LoVo (cell line): ENCODE data around the gene NDUFS7.

Experiments used
- DNase-seq: peaks from one replicate; pipeline ENCODE4 v3.0.0-alpha.2; 2016; ENCODE audit warnings: low spot score

The NDUFS7 gene

DNA sequence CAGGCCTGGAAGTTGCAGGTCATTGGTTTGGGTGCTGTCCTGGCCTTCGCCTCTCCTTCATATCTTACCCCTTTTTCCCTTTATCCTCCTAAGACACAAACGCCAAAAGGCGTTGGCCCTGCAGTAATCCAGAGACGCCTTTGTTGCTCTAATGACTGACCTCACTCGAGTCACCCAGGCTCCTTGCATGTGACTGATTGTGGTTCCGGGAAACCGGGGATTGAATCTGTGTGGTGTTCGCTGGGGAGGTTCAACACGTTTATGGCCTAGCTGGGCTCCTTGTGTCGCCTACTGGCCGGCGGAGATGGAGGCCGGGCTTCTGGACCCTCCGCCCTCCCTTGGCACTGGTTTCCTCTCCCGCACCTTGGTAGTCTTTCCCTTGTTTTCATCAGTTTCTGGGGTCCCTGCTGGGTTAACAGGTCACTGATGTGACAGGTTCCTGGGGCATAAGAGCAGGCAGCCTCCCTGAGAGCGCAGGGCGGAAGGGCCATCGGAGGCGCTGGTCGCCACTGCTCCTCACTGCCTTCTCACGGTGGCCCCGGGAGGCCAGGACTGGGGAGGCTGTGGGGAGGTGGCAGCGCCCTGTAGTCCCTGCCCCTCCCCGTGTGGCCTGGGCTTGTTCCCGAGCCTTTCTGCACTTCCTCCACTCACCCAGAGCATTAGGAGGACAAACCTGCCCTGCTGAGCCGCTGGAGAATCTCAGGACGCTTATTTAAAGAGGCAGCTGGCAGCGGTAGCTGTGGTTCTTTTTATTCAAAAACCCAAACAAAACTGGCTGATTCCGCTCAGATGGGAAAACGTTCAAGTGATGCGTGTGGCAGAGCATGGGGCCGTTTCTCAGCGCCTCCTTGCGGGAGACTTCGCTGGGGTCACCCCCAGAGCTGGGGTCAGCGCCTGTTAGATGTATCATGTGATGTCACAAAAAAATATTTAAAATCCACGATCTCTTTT, 18.1 kb upstream of the NDUFS7 start:
- no peak for DNase-seq

DNA sequence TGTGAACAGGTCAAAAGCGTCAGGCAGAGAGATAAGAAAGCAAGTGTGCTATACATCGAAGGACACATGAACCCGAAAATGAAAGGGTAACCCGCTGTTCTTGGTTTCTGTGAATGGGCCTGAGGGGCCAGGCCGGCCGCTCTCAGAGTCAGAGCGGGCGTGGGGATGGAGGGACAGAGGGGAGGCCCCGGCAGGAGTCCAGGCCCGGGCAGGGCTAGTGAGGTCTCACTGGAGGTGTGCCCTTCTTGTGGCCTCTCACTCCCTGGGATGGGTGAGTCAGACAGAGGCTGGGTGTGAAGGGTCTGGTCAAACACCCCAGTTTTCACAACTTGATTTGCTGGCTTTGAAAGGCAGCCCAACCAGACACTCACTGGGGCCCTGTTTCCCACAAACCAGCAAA, 17.4 kb upstream of the NDUFS7 start:
- no peak for DNase-seq

DNA sequence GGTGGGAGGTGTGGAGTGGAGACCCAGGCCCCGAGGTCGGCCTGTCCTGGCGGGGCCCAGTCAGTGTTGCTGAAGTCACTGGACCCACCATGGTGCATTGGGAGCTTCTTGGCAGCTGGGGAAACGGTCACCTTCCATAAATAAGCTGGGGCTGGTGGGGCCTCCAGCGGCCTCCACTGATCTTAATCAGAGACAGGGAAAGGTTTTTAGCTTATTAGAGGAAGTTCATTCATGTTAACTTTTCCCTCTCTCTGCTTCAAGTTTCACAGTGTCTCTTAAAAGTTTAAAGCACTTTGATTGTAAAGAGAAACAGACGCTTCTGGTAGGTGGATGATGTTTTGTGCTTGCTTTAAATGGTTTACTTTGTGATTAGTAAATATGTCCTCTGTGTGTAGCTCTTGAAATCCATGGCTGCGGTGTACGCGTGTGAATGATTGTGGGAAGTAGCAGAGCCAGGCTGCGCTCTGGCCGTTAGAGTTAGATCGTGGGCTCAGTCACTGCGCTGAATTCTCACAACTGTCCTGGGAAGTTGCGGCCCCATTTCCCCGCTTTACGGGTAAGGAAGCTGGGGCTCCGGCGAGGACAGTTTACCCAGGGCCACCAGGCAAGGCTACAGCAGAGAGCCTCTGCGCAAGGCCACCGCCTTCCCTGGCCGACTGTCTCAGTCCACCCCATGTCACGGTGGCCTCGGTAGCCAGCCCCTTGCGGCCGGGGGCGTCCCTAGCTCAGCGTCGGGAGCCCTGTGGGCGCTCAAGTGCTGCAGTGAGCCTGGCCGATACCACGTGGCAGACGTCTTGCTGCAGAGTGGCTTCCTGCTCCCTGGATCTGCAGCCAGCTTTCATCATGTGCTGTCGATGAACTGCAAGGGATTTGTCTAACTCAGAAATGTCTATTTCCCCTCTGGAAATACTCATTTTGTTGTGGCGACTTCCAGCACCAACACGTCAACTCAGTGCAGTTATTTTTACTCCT, 16.5 kb upstream of the NDUFS7 start:
- no peak for DNase-seq

DNA sequence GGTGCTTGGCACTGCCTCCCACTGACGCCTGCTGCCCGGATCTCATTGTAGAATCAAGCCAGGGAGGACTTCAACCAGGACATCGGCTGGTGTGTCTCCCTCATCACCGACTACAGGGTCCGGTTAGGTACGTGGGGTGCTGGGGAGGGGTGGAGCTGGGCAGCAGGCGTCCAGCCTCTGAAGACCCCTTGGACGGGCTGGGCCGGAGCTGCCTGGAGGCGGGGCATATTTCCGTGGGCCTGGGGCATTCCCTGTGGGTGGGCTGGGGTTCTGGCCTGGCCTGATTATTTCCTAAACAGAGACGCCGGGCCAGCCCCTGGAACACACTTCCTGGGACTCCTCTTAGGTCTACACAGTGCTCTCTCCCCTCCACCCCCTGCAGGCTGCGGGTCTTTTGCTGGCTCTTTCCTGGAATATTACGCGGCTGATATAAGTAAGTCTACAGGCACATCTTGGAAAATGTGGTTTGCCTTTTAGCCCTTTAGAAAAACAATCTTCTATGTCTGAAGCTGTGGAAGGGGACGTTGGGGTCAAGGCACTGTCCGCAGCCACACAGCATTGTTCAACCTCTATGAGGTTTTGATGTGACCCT, 14.4 kb upstream of the NDUFS7 start:
- DNase-seq = no peak

DNA sequence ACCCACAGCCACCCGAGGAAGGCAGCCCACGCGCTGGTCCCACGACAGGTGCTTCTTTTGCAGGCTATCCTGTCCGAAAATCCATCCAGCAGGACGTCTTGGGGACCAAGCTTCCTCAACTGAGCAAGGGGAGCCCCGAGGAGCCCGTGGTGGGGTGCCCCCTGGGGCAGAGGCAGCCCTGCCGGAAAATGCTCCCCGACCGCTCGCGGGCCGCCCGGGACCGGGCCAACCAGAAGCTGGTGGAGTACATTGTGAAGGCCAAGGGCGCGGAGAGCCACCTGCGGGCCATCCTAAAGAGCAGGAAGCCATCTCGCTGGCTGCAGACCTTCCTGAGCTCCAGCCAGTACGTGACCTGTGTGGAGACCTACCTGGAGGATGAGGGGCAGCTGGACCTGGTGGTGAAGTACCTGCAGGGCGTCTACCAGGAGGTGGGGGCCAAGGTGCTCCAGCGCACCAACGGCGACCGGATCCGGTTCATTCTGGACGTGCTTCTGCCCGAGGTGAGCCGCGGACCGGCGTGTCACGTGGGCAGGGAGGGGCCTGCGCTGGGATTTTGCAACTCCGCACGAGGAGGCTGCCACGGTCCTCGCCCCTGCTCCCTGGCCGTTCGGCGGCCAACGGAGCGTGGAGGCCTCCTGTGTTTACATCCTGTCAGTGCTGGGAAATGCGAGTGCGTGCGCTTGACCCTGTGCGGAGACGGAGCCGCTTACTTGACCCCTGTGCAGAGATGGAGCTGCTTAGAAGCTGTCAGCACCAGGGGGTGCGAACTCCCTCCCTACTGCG, 12.9 kb upstream of the NDUFS7 start:
- DNase-seq = no peak

DNA sequence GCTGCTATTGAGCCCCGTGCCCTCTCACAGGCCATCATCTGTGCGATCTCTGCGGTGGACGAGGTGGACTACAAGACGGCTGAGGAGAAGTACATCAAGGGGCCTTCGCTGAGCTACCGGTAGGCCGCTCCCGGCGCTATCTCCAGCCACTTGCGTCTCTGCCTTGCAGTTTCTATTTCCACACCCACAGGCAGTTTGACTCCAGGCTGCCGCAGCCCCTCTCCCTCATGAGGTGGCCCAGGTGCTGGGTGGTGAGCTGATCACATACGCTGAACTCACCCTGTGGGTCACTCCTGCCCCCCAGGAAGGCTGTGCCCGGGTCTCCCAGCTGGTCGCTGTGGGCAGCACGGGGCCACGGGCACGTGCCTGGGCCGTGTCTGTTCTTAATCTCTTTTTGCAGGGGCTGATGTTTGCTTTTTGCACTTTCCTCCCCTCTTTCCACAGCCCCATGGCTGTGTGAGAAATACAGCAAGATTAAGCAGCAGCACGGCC, 10.6 kb upstream of the NDUFS7 start:
- no peak for DNase-seq

DNA sequence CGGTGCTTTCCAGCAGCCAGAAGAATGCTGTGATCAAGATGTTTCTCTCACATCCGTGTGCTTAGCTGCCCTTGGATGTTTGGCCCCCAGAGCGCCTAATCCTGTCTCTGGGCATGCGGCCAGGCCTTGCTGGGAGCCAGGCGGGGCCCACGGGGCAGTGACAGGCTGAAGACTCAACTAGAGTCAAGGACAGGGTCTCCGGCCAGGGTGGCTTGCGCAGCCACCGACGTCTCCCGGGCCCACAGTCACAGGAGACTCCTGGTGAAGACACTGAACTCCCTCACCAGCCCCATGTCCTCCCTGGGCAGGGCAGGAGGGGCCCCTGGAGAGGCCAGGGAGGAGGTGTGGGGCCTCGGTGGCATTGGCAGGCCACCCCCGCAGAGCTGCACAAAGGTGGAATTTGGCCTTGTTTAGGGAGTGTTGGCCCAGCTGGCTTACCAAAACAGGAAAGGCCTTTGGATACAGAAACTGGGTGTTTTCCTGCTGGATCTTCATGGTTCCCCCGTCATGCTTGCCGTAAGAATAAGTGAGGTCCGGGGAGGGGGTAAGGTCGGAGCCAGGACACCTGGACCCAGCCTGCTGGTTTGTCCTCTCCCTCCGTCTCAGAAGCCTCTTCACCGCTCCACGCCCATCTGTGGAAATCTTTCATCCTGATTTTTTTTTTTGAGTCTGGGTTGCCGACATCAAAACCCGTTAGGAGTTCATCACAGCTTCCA, 10.0 kb upstream of the NDUFS7 start:
- DNase-seq = no peak

DNA sequence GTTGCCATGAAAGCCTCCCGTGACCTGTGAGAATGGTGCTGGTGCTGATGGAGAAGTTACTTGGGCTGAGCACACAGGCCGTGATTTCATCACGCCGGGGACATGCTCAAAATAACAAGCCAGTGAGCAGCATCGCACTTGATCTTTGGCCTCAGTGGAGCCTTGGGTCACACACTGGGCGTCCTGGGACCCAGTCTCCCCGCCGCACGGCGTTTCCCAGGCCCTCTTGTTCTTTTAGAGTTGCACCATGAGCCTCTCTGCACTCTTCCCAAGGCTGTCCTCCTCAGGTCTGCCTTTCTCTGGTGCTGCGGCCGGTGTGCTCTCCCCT, 9.5 kb upstream of the NDUFS7 start:
- no peak for DNase-seq

DNA sequence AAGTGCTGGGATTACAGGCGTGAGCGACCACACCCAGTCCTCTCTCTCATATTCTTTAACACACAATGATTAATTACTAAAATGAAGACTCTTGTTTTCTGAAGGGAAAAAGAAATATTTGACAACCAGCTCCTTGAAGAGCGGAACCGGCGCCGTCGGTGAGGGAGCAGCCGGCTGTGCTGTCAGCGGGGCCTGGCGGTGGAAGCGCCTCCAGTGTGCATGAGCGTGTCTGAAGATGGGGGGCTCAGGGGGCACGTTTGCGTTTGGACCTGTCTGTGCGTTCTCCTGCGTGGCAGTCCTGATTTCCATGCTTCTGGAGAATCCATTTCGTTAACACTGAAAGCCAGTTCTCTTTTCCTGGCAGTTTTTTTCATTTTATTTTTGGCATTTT, 7.3 kb upstream of the NDUFS7 start:
- DNase-seq = no peak

DNA sequence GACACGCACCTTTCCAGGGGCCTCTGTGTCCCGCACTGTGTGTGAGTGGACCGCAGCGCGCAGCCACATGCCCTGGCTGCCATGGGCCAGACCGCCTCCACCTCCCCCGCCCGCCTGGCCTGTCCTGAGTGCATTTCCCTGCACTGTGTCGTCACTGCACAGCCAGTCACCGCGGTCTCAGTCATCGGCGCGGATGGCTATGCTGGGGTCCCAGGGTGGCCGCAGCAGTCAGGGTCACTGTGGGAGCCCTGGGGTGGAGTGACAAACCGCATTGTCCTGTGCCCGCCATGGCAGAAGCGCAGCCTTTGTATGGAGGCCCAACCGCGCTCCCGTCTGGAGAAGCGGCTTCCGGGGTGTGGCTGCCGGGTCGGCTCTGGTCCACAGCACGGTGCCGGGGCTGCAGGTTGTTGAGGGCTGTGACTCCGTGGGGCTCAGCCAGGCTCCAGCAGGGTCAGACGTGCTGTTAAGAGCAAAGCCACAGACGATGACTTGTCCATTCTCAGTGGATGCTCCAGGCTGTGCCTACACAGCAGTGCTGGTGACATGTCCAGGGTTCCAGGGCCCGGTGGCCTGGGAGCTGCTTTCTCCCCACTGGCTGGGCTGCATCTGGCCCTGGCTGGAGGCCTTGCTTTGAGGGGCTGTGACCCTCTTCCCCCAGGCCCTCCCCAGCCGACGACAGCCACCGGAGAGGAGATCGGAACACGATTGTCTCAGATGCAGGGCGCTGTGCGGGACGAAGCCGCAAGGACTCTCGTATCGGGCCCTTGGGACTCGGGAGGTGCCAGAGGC, 6.3 kb upstream of the NDUFS7 start:
- no peak for DNase-seq

DNA sequence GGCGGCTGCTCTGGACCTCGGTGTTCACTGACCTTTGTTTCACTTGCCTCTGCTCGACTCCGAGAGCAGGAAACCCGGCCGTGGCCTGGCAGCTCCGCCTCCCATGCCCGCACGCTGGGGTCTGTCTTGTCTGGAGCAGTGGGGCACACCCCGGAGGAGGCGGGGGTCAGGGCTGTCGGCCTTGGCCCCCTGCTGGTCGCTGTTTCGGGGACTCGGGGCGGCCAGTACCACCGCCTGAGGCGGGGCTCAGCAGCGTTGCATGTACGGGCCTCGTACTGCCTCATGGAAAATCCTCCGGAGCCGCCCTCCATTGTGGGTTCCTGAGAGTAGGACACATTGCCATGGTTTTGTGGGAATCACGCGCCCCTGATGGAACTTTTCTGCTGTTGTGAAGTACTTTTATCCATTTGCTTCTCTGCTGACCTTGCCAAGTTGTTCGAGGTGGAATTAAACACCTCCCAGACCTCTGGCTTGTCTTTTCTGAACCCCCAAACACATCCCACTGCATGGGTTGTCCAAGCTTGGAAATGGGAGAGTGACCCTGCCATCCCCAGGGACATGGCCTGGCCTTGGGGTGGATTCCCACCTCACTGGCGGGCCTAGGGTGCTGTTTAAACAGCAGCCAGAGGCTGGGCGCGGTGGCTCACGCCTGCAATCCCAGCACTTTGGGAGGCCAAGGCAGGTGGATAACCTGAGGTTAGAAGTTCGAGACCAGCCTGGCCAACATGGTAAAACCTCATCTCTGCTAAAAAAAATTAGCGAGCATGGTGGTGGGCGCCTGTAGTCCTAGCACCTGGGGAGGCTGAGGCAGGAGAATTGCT, 5.5 kb upstream of the NDUFS7 start:
- no peak for DNase-seq

DNA sequence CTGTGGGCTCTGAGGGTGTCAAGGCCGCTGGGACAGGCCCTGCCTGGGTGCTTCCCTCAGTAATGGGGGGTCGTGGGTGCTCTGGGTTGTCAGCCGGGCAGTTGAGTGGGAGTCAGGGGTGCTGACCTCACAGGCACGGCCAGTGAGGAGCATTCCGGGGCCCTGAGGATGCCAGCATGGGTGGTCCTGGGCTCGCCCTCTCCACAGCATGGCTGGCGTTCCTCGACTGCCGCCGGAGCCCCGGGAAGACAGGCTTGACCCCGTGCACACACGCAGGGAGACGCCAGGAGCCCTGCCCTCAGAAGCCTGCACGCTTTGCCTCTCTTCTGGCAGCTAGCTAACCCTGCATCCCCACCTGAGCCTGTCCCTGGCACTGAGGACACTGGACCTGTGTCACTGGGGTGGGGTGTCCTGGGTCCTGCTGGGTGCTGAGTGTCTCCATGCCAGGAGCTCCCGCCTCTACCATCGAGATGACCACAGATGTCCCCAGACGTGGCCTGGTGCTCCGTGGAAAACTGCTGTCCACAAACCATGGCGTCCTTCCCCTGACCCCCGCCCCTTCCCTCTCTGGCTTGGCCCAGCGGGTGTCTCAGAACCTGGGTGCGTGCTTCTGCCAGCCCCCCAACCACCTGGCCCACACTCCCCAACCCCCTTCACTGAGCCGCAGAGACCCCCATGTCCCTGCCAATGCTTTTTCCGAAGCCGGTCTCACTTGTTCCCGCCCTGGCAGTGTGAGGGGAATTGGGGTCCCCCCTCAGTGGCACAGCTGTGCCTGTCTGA, 4.4 kb upstream of the NDUFS7 start:
- DNase-seq = no peak

DNA sequence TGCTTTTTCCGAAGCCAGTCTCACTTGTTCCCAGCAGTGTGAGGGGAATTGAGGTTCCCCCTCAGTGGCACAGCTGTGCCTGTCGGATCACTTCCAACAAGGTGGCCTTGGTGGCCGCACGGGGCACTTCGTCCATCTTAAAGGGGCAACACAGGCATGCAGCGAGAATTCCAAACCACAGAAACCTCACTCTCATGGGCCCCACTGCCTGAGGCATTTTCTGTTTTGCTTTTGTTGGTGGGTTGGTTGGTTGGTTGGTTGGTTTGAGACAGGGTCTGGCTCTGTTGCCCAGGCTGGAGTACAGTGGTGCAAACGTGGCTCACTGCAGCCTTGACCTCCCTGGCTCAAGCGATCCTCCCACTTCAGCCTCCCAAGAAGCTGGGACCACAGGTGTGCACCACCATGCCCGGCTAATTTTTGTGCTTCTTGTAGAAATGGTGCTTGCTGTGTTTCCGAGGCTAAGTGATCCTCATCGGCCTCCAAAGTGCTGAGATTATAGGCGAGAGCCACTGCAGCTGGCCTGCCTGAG, 3.7 kb upstream of the NDUFS7 start:
- DNase-seq = no peak

DNA sequence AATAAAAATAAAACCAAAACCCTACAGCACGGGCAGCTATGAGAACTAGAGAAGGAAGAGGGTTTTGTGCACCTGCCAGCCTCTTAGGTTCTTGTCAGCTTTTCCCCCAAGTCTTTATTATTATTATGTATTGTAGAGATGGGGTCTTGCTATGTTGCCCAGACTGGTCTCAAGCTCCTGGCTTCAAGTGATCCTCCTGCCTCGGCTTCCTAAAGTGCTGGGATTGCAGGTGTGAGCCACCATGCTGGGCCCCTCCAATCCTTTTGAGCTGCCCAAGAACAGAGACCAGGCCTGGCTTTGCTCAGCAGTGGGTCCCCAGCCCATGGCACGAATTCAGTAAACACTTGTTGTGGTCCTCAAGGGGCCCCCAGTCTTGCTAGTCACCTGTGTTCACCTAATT, 1.5 kb upstream of the NDUFS7 start:
- DNase-seq = no peak

DNA sequence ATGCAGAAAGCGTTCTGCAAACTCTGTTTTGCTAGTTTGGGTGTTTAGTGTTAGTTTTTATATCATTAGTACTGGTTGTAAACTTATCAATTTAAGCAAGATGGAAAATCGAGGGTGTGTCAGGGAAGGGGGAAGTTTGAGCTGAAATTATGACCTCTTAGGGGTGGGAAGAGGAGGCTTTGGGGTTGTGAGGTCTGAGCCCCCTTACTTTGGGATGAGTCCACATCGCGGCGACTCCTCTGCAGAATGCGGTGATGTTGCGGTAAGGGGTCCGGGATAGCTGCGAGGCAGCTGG, 743 bp upstream of the NDUFS7 start:
- no peak for DNase-seq

DNA sequence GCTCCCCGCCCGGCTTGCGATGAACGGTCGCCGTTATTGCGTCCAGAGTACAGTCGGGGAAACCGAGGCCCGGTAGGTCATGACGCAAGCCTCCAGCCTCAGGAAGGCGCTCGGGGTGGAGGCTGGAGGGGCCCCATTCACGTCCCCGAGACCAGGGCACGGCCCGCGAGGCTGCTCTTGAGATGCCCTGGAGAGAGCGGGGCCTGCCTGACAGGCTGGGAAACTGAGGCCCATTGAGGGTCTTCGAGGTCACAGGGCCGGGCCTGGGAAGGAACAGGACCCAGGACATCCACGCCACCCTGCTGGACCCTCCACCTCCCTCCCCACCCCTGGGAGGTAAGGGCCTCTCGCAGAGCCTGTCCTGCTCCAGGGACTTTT, 367 bp downstream of the NDUFS7 start:
- DNase-seq = no peak

DNA sequence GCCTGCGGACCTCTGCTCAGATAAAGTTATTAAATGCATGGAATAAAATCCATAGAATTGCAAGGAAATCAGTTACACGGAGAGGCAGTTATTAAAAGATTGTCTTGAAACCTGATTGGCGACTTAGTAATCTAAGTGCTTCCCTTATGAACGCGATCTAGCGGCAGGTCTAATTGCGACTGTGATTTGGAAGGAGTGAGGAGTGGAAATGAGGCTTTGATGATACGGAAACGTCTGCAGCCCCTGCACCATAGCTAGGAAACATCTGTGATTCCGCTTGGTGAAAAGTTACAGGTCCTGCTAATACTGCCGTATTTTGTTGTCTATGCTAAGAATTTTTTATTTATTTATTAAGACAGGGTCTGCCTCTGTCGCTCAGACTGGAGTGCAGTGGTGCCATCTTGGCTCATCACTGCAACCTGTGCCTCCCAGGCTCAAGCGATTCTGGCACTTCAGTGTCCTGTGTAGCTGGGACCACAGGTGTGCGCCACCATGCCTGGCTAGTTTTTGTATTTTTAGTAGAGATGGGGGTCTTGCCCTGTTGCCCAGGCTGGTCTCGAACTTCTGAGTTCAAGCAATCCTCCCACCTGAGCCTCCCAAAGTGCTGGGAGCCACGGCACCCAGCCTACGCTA, 887 bp downstream of the NDUFS7 start:
- DNase-seq = no peak

DNA sequence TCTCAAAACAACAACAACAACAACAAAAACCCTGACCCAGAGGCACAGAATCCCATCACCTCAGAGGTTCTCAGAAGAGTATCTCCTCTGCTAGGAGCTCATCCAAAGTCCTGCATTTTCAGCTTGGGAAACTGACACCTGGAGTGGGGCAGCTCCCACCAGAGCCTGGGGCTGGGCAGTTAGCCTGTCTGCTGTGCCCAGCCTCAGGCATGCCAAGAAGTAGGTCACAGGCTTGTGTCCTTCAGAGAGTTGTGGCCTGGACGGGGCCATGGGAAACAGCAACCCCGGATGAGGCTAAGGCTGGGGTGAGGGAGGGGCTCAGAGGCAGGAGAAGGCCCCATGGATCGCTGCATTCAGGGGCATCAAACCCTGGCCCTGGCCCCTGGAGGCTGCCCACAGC, 2.1 kb downstream of the NDUFS7 start:
- DNase-seq = no peak
